ENCODE measurements around the gene JMJD4.

The JMJD4 gene

GRCh38 chr1:227749916-227750710, 15.0 kb upstream of the JMJD4 start:
- no peak overlapping the region for H3K9ac ChIP-seq (ENCODE audit: low read length in 5 of 5)
- H3K27ac ChIP-seq (ENCODE audit: low read depth, low read length), result no peak overlapping the region
- peaks cover 0 to 25% (median 8%) of the 10 kb centered on the region in 5 donors for H3K4me1 ChIP-seq (ENCODE audit: control insufficient read depth in 5 of 5, insufficient read depth in 5 of 5, low read length in 5 of 5)
- H3K9me3 ChIP-seq (ENCODE audit: control insufficient read depth in 5 of 5, low read length in 5 of 5), result no peaks in the 10 kb centered on the region
- no peaks in the 10 kb centered on the region for H3K27me3 ChIP-seq (ENCODE audit: control insufficient read depth in 5 of 5, insufficient read depth in 4 of 5, low read length in 5 of 5)
- no peak overlapping the region for H3K4me3 ChIP-seq (ENCODE audit: low read depth in 1 of 5, low read length in 5 of 5)
- peaks cover 0 to 47% (median 26%) of the 10 kb centered on the region in 5 donors for H3K36me3 ChIP-seq (ENCODE audit: control insufficient read depth in 5 of 5, insufficient read depth in 5 of 5, low read length in 5 of 5)

GRCh38 chr1:227749225-227749624, 14.1 kb upstream of the JMJD4 start:
- Histone ChIP-seq H3K9me3 (ENCODE audit: control insufficient read depth in 5 of 5, low read length in 5 of 5) (no peaks in the 10 kb centered on the region), H3K9ac (ENCODE audit: low read length in 5 of 5) (no peak overlapping the region), H3K36me3 (ENCODE audit: control insufficient read depth in 5 of 5, insufficient read depth in 5 of 5, low read length in 5 of 5) (peaks cover 0 to 47% (median 26%) of the 10 kb centered on the region in 5 donors), H3K27ac (ENCODE audit: low read depth, low read length) (no peak overlapping the region), H3K4me3 (ENCODE audit: low read depth in 1 of 5, low read length in 5 of 5) (no peak overlapping the region), H3K27me3 (ENCODE audit: control insufficient read depth in 5 of 5, insufficient read depth in 4 of 5, low read length in 5 of 5) (no peaks in the 10 kb centered on the region), H3K4me1 (ENCODE audit: control insufficient read depth in 5 of 5, insufficient read depth in 5 of 5, low read length in 5 of 5) (peaks cover 0 to 21% (median 6%) of the 10 kb centered on the region in 5 donors)

DNA sequence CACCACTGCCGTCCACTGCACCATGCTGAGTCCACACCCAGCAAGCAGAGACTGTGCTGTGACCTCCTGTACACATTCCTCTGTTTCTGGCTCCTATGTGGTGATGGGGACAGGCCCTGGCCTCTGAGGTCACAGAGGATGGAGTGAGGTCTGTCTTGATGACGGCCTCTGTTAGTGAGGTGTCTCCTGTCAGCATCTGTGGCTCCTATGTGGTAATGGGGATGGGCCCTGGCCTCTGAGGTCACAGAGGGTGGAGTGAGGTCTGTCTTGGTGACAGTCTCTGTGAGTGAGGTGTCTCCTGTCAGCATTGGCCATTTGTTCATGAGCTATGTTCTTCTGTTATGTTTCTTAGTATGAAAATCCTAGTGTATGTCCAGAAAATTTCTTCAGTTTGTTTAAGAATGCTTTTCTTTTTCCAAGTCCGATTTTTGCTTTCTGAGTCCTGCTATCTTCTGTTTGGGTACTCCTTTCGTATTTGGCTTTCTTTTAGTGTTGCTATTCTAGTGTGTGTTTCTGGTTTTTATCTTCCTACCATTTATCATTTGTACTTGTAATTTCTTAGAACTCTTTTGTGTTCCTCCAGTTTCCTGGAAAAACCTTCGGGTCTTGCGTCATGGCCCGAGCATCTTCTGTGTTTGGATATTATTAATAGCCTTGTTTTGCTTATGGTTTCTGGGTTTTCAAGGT, 13.5 kb upstream of the JMJD4 start:
- H3K9ac ChIP-seq (ENCODE audit: low read length in 5 of 5), result no peak overlapping the region
- H3K27me3 ChIP-seq (ENCODE audit: control insufficient read depth in 5 of 5, insufficient read depth in 4 of 5, low read length in 5 of 5), result no peaks in the 10 kb centered on the region
- peaks cover 0 to 47% (median 26%) of the 10 kb centered on the region in 5 donors for H3K36me3 ChIP-seq (ENCODE audit: control insufficient read depth in 5 of 5, insufficient read depth in 5 of 5, low read length in 5 of 5)
- H3K9me3 ChIP-seq (ENCODE audit: control insufficient read depth in 5 of 5, low read length in 5 of 5), result no peaks in the 10 kb centered on the region
- H3K4me3 ChIP-seq (ENCODE audit: low read depth in 1 of 5, low read length in 5 of 5), result no peak overlapping the region
- H3K27ac ChIP-seq (ENCODE audit: low read depth, low read length), result no peak overlapping the region
- peaks cover 0 to 15% (median under 1%) of the 10 kb centered on the region in 5 donors for H3K4me1 ChIP-seq (ENCODE audit: control insufficient read depth in 5 of 5, insufficient read depth in 5 of 5, low read length in 5 of 5)

DNA sequence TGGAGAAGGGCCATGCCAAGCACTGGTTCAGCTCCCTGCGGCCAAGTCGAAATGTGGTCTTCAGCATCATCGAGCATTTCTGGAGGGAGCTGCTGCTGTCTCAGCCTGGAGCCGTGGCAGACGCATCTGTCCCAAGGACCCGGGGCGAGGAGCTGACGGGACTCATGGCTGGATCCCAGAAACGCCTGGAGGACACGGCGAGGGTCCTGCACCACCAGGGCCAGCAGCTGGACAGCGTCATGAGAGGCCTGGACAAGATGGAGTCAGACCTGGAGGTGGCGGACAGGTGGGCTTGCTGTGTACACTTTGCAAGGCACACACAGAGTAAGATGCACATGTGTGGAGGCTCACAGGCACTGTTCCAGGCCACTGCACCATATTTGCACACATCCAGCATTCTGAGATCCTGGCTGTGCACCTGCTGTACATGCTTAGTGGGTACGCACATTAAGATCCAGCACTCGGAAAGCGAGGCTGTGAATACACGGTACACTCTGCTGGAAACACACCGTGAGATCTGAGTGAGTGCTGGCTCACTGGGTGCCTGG, 12.9 kb upstream of the JMJD4 start:
- H3K27me3 ChIP-seq (ENCODE audit: control insufficient read depth in 5 of 5, insufficient read depth in 4 of 5, low read length in 5 of 5), result no peaks in the 10 kb centered on the region
- H3K9me3 ChIP-seq (ENCODE audit: control insufficient read depth in 5 of 5, low read length in 5 of 5), result no peaks in the 10 kb centered on the region
- H3K4me3 ChIP-seq (ENCODE audit: low read depth in 1 of 5, low read length in 5 of 5), result no peak overlapping the region
- H3K9ac ChIP-seq (ENCODE audit: low read length in 5 of 5), result no peak overlapping the region
- H3K4me1 ChIP-seq (ENCODE audit: control insufficient read depth in 5 of 5, insufficient read depth in 5 of 5, low read length in 5 of 5), result peaks cover 0 to 12% (median 0%) of the 10 kb centered on the region in 5 donors
- H3K27ac ChIP-seq (ENCODE audit: low read depth, low read length), result no peak overlapping the region
- H3K36me3 ChIP-seq (ENCODE audit: control insufficient read depth in 5 of 5, insufficient read depth in 5 of 5, low read length in 5 of 5), result peaks cover 0 to 47% (median 26%) of the 10 kb centered on the region in 5 donors

- no peak overlapping the region for H3K27ac ChIP-seq (ENCODE audit: low read depth, low read length)
- no peaks in the 10 kb centered on the region for H3K9me3 ChIP-seq (ENCODE audit: control insufficient read depth in 5 of 5, low read length in 5 of 5)
- H3K4me3 ChIP-seq (ENCODE audit: low read depth in 1 of 5, low read length in 5 of 5), result no peak overlapping the region
- H3K36me3 ChIP-seq (ENCODE audit: control insufficient read depth in 5 of 5, insufficient read depth in 5 of 5, low read length in 5 of 5), result peaks cover 0 to 47% (median 28%) of the 10 kb centered on the region in 5 donors
- no peak overlapping the region for H3K9ac ChIP-seq (ENCODE audit: low read length in 5 of 5)
- peaks cover 0 to 12% (median 0%) of the 10 kb centered on the region in 5 donors for H3K4me1 ChIP-seq (ENCODE audit: control insufficient read depth in 5 of 5, insufficient read depth in 5 of 5, low read length in 5 of 5)
- H3K27me3 ChIP-seq (ENCODE audit: control insufficient read depth in 5 of 5, insufficient read depth in 4 of 5, low read length in 5 of 5), result no peaks in the 10 kb centered on the region
These were observed 12.3 kb upstream of the JMJD4 start for GRCh38 chr1:227747382-227747781.

- no peak overlapping the region for H3K4me3 ChIP-seq (ENCODE audit: low read depth in 1 of 5, low read length in 5 of 5)
- H3K9me3 ChIP-seq (ENCODE audit: control insufficient read depth in 5 of 5, low read length in 5 of 5), result no peaks in the 10 kb centered on the region
- no peaks in the 10 kb centered on the region for H3K27me3 ChIP-seq (ENCODE audit: control insufficient read depth in 5 of 5, insufficient read depth in 4 of 5, low read length in 5 of 5)
- H3K9ac ChIP-seq (ENCODE audit: low read length in 5 of 5), result no peak overlapping the region
- H3K36me3 ChIP-seq (ENCODE audit: control insufficient read depth in 5 of 5, insufficient read depth in 5 of 5, low read length in 5 of 5), result peaks cover 0 to 47% (median 28%) of the 10 kb centered on the region in 5 donors
- H3K27ac ChIP-seq (ENCODE audit: low read depth, low read length), result no peak overlapping the region
- H3K4me1 ChIP-seq (ENCODE audit: control insufficient read depth in 5 of 5, insufficient read depth in 5 of 5, low read length in 5 of 5), result peaks cover 0 to 12% (median 0%) of the 10 kb centered on the region in 5 donors
These were observed 11.6 kb upstream of the JMJD4 start for GRCh38 chr1:227746676-227747075.

- Histone ChIP-seq H3K9ac (ENCODE audit: low read length in 5 of 5) (no peak overlapping the region), H3K27ac (ENCODE audit: low read depth, low read length) (no peak overlapping the region), H3K9me3 (ENCODE audit: control insufficient read depth in 5 of 5, low read length in 5 of 5) (no peaks in the 10 kb centered on the region), H3K4me1 (ENCODE audit: control insufficient read depth in 5 of 5, insufficient read depth in 5 of 5, low read length in 5 of 5) (peaks cover 0 to 12% (median 0%) of the 10 kb centered on the region in 5 donors), H3K27me3 (ENCODE audit: control insufficient read depth in 5 of 5, insufficient read depth in 4 of 5, low read length in 5 of 5) (no peaks in the 10 kb centered on the region), H3K4me3 (ENCODE audit: low read depth in 1 of 5, low read length in 5 of 5) (no peak overlapping the region), H3K36me3 (ENCODE audit: control insufficient read depth in 5 of 5, insufficient read depth in 5 of 5, low read length in 5 of 5) (peaks cover 0 to 39% (median 22%) of the 10 kb centered on the region in 5 donors)
These were observed 10.6 kb upstream of the JMJD4 start for GRCh38 chr1:227745568-227746265.

DNA sequence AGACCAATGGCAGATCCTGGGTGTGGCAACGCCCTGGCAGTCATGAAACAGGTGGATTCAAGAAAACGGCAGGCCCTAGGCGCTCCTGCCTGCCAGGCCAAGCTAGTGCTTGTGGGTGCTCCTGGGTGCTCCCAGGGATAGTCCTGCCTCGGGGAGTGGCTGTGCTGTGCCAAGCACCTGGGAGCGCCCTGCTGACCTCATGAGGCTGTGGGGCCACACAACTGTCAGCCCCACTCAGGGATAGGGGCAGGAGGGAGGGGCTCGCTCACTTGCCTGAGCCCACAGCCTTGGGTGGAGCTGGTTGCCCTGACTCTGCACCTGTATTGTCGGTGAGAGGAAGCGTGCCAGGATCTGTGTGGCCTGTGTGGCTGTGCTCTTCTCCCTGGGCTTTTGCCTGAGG, 9.6 kb upstream of the JMJD4 start:
- H3K36me3 ChIP-seq (ENCODE audit: control insufficient read depth in 5 of 5, insufficient read depth in 5 of 5, low read length in 5 of 5), result peaks cover 0 to 31% (median 17%) of the 10 kb centered on the region in 5 donors
- H3K27ac ChIP-seq (ENCODE audit: low read depth, low read length), result no peak overlapping the region
- H3K4me1 ChIP-seq (ENCODE audit: control insufficient read depth in 5 of 5, insufficient read depth in 5 of 5, low read length in 5 of 5), result peaks cover 0 to 12% (median 0%) of the 10 kb centered on the region in 5 donors
- no peak overlapping the region for H3K9ac ChIP-seq (ENCODE audit: low read length in 5 of 5)
- no peak overlapping the region for H3K4me3 ChIP-seq (ENCODE audit: low read depth in 1 of 5, low read length in 5 of 5)
- no peaks in the 10 kb centered on the region for H3K27me3 ChIP-seq (ENCODE audit: control insufficient read depth in 5 of 5, insufficient read depth in 4 of 5, low read length in 5 of 5)
- H3K9me3 ChIP-seq (ENCODE audit: control insufficient read depth in 5 of 5, low read length in 5 of 5), result no peaks in the 10 kb centered on the region

GRCh38 chr1:227742738-227743715, 7.9 kb upstream of the JMJD4 start:
- H3K4me1 ChIP-seq (ENCODE audit: control insufficient read depth in 5 of 5, insufficient read depth in 5 of 5, low read length in 5 of 5), result peaks cover 0 to under 1% (median 0%) of the 10 kb centered on the region in 5 donors

More at GRCh38 chr1:227742738-227743715, 7.9 kb upstream of the JMJD4 start:
- H3K27me3 ChIP-seq (ENCODE audit: control insufficient read depth in 5 of 5, insufficient read depth in 4 of 5, low read length in 5 of 5), result no peaks in the 10 kb centered on the region
- H3K27ac ChIP-seq (ENCODE audit: low read depth, low read length), result no peak overlapping the region
- no peaks in the 10 kb centered on the region for H3K9me3 ChIP-seq (ENCODE audit: control insufficient read depth in 5 of 5, low read length in 5 of 5)
- H3K36me3 ChIP-seq (ENCODE audit: control insufficient read depth in 5 of 5, insufficient read depth in 5 of 5, low read length in 5 of 5), result peaks cover 0 to 23% (median 8%) of the 10 kb centered on the region in 5 donors
- no peak overlapping the region for H3K4me3 ChIP-seq (ENCODE audit: low read depth in 1 of 5, low read length in 5 of 5)
- no peak overlapping the region for H3K9ac ChIP-seq (ENCODE audit: low read length in 5 of 5)

All from subcutaneous abdominal adipose tissue (tissue), 5 donors.